NCI-H345 (cell line): Measurements from ENCODE around the gene APC2.
"Not testable (repeated sequence)": the region's sequence is repeated elsewhere in the genome, so short reads cannot be mapped to it uniquely, and the experiment has no call there.

ENCODE experiments used
- DNase-seq: peaks from one replicate; lab custom pipeline; 2025; lab: John Stamatoyannopoulos, UW

APC2 gene

GRCh38 chr19:1512671-1513498, 63.0 kb downstream of the APC2 start, which contains the start of gene ADAMTSL5:
ADAMTSL5 (minus strand) TSS chr19:1513019; CDS start chr19:1510943, 2,076 bp downstream.
- DNase-seq = no peak

- no peak for DNase-seq
Observed at GRCh38 chr19:1513499-1514294, 63.8 kb downstream of the APC2 start.

DNA sequence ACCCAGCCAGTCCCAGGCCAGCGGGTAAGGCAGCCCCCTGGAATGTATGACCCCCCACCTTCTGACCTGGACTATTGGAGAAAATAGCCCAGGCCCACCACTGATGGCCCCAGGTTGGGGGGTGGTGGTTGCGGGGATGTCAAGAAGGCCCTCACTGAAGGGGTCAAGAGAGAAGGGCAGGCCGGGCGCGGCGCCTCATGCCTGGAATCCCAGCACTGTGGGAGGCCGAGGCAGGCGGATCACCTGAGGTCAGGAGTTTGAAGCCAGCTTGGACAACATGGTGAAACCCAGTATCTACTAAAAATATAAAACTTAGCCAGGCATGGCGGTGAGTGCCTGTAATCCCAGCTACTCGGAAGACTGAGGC, 64.4 kb downstream of the APC2 start:
- DNase-seq = no peak

GRCh38 chr19:1514986-1515721, 65.2 kb downstream of the APC2 start:
- no peak for DNase-seq

- DNase-seq = no peak
Observed at GRCh38 chr19:1516395-1516753, 66.5 kb downstream of the APC2 start.

DNA sequence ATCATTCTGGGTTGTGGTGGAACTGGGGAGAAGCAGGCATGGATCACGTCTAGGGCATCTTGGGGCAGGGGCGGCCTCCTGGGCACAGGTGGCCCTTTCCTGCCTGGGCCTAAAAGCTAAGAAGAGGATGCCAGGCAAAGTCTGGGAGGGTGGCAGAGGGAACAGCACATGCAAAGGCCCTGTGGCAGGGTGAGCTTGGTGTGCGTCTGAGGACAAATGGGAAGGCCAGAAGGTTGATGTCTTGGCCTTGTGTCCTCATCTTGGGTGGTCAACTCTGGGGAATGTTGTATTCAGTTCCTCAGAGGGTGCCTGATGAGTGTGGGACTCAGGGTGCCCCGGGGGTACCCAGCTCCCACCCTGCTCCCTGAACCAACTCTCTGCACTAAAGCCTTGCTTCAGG, 68.5 kb downstream of the APC2 start:
- DNase-seq = no peak

DNA sequence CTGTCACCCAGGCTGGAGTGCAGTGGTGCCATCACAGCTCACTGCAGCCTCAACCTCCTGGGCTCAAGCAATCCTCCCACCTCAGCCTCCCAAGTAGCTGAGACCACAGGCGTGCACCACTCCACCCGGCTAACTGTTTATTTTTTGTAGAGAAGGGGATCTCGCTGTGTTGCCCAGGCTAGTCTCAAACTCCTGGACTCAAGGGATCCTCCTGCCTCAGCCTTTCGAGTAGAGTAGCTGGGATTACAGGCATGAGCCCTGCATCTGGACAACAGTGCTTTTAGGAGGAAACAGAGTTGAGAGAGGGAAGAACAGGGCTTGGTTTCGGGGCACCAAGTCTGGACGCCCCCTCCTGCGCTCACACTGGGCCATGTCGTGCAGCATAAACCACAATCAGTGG, 69.9 kb downstream of the APC2 start:
- not testable (repeated sequence) for DNase-seq

DNA sequence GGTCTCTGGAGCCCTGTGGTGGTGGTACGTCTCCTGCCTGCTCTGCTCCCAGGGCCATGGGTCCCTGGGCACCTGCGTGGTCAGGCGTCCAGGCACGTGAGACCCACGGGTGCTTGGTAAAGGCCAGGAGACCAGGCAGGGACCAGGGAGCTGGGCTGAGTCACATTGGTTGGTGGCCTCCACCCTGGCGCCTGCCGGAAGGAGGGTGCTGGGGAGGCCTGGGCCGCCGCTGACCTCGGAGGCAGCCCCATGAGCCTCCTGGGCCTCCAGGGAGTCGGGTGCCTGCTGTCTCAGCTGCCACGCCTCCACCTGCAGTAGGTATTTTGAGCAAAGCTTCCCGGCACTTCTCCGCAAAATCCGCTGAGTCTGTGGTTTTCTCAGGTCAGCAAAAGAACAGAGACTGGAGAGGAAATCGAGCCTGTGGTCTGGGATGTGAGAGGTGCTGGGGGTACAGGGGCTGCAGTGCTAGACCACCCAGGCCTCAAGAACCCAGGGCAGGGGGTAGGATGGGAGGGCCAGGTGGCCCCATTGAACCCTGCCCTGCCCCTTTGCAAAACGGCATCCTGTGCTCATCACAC, 70.4 kb downstream of the APC2 start:
- DNase-seq = no peak

- no peak for DNase-seq
Observed at GRCh38 chr19:1521636-1522035, 71.7 kb downstream of the APC2 start.

- DNase-seq = no peak
Observed at GRCh38 chr19:1522061-1522460, 72.1 kb downstream of the APC2 start.

- DNase-seq = no peak
Observed at GRCh38 chr19:1522838-1523237, 72.9 kb downstream of the APC2 start.
